SKM-1 treated with dmso at 0.1 percent for 144 hours (cell line): ENCODE measurements around the gene PRDX3.

Source experiments
- DNase-seq: peaks from one replicate; lab custom pipeline; 2025; ENCODE audit not compliant: unreplicated experiment; lab: John Stamatoyannopoulos, UW

PRDX3 gene

DNA sequence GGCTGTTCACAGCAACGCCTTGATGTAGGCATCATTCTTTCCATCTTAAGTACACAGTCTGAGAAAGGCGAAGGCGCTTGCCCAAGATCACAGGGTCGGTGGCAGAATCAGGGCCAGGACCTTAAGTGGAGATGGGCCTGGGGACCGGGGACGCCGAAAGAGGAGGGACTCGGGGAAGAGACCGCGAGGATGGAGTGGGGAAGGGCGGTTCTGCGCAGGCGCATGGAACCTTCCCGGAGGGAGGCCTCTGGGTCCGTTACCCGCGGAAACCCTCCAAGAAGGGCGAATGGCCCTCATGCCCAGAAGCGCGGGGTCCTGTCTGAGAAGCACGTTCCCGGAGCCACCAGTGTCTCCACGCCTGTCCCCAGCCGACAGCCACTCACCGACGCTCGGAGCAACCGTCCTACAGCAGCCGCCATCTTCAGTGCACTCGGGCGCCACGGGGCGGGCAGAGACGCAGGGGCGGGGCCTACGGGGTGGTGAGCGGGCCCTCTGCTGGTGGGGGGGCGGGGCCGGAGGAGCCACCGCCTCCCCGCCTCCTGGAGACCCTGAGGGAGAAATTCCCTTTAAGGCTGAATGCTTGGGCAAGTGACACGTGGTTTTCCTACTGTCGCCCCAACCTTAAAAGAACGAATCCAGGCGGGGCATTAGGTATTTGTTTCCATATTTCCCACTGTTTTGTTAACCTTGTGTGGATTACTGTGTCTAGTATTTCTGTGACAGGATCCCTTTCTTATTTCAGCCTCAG is at the start of gene PRDX3:
PRDX3 (minus strand) TSS at position 441 of the 748 bp plus-strand sequence; CDS start at position 419, 22 bp downstream.
- DNase-seq: peak; percentile 84

DNA sequence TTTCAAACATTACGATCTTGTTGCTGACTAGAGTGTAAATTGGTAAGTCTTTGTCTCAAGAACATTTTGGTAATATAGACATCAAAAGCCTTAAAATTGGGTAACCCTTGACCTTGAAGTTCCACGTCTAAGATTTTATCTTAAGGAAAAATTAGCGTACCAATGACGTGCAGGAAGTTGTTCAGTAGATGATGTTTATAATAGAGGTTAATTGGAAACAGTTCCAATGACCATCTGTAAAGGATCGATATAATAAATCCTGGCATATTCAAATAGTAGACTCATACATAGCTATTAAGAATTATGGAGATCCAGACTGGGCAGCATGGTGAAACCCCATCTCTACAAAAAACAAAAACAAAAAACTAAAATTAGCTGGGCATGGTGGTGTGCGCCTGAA is 49.2 kb upstream of the PRDX3 start:
- no peak for DNase-seq

- no peak for DNase-seq
Observed at GRCh38 chr10:119225083-119225658, 46.6 kb upstream of the PRDX3 start.

DNA sequence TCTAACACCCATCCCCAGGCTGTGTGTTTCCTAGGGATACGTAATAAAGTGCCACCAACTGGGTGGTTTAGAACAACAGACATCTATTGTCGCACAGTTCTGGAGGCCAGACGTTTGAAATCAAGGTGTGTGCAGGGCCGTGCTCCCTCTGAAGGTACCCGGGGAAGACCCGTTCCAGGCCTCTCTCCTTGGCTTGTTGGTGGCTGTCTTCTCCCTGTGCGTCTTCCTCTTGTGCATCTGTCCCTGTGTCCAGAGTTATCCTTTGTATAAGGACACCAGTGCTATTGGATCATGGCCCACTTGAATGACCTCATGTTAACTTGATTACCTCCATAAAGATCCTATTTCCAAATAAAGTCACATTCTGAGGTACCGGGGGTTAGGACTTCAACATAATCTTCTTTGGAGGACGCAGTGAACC is 44.4 kb upstream of the PRDX3 start:
- no peak for DNase-seq

DNA sequence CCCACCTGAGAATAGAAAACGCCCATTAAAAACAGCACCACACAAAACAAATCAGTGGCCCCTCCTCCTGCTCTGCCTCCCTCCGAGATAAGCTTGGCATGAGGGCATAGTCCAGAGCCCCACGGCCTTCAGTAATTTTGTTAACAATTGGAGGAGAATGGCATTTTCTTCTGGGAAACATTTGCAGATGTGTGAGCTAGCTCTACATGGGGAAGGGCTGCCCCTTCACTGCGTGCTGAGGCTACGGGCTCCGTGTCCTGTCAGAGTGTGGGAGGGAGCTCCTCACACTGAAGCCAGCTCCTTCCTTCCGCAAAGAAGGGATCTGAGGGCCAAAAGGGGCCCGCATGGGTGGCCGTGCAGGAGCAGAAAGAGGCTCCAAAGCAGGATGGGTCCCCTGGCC is 43.9 kb upstream of the PRDX3 start:
- DNase-seq: no peak

- DNase-seq: no peak
Observed at GRCh38 chr10:119221666-119222065, 43.1 kb upstream of the PRDX3 start.

GRCh38 chr10:119221201-119221600 is 42.6 kb upstream of the PRDX3 start:
- no peak for DNase-seq

GRCh38 chr10:119219871-119220270 is 41.3 kb upstream of the PRDX3 start:
- no peak for DNase-seq

- no peak for DNase-seq
Observed at GRCh38 chr10:119217991-119218490, 39.4 kb upstream of the PRDX3 start.

GRCh38 chr10:119217401-119217800 is 38.8 kb upstream of the PRDX3 start:
- DNase-seq: no peak

DNA sequence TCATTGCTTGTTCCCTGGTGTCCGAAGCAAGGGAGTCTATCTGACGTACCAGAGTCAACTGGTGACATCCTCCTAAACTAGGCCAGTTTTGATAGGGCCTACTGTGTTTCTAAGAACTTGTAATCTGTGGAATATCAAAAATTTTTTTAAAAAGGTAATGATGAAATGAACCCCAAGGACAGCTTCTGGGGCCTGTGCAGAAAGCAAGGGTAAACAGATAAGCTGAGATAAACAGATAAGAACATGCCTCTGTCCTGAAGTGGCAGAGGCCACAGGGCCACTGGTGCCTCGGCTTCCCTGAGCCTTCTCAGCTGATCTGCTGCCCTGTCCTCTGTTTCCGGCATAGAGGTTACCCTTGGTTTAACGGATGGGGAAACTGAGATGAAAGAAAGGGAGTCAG is 37.5 kb upstream of the PRDX3 start:
- DNase-seq: no peak

DNA sequence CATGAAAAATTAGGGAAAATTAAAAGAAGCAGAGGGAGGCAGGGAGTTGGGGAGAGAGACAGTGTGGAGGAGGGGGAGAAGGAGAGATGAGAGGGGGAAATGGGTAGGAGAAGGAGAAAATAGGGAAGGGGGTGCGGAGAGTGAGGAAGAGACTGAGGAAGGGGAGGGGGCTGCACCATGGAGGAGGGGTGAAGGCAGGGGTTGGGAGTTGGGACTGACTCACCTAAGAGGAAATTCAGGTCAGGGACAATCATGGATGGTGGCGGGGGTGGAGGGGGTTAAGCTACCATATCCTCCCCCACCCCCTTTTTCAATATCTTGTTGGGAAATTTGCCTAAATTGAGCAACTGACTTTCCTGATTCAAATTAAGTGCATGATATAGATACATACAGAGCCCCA is 36.8 kb upstream of the PRDX3 start:
- no peak for DNase-seq

DNA sequence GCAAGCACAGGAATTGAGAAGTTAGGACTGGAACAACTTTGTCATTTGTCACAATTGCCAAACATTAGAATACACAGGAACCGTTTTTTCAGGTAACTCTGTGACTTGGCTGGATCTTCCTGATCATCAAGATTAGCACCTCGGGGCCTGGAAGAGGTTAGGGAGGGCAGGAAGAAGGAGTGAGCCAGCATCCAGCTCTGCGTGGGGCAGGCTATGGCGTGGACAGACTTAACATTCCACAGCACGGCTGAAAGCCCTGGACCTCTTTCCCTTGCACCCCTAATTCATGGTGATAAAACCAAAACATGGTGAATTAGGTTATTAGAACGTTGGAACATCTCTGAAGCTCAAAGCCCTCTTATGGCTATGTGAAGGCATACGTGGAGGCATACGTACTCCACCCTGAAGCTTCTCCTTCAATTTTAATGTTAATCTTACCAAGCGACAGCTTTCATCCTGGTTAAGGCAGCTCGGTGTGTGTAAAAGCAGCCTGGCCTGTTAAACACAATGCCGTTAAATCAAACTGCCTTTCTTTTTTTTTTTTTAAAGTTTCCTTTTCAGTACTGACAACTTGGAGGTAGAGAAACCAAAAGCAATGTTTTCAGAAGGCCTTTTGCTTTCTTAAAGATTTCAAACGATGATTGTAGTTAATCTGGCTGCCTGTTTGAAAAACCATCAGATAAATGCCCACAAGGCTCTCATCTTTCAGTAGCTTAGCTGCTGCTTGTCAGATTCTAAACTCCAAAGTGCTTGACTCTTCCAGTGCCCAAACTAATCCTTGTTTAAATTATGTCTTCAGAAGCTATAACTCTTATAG is 33.2 kb upstream of the PRDX3 start:
- no peak for DNase-seq

GRCh38 chr10:119211176-119211575 is 32.6 kb upstream of the PRDX3 start:
- no peak for DNase-seq

GRCh38 chr10:119210633-119211032 is 32.0 kb upstream of the PRDX3 start:
- no peak for DNase-seq

GRCh38 chr10:119209736-119210355 is 31.2 kb upstream of the PRDX3 start:
- DNase-seq: no peak

DNA sequence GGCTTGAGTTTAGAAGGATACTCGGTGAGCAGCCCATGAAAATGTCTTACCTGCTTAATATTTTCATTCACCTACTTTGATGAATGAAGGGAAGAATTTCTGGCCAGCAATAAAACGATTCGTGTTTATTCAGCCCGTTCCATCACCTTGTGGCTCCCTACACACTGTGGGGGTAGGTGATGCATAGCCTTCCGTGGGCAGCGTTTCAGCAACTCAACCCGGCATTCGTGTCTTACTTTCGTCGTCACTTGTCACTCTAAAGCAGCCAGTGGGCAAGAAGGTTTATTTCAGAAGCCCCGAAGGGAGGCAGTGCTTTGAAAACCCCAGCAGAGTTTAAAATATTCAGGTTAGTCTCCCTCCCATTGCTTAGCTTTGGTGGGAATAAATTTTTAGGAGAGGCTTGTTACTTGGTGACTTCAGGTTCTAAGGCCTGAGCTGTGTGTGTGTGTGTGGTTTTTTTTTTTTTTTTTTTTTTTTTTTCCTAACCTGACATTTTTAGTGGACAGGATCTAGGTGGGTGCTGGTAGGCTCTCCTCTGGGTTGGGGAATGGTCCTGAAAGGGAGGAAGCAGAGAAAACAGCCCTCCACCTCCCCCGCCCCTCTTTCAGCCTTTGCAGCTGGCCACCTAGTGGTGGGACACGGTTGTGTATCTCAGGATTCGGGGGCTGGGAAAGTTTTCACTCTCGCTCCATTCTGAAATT is 30.6 kb upstream of the PRDX3 start:
- DNase-seq: peak; percentile 34

DNA sequence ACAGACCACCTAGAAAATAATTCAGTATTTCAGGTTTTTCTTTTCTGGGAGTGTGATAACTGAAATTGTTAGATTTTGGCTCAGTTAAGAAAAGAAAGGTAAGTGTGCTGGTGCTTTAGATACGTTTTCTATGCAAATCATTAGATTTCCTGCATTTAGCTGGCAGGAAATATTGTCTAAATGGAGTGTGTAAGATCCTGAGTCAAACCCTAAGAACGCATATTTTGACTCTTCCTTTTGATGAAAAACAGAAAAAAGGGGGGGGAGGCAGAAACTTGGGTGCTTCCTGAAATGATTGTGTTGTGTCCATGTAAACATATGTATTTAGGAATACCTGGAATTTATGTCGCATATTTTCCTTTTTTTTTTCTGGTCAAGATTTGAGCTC is 29.9 kb upstream of the PRDX3 start:
- DNase-seq: no peak

- DNase-seq: no peak
Observed at GRCh38 chr10:119207713-119208552, 29.3 kb upstream of the PRDX3 start.

DNA sequence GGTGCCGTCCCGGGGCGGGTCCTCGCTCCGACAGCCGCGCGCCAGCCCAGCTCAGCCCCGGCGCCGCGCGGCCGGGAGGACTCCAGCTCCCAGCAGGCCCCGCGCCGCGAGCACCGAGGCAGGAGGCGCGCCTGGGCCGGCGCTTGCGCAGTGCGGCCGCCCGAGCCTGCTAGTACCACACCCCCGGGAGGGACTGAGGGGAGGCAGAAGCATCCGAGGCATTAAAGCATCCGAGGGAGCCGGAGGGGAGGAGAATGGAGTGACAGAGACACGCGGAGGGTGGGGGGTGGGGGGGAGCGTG is 28.7 kb upstream of the PRDX3 start, which contains the start of gene GRK5:
GRK5 (plus strand) TSS at position 206 of the 301 bp plus-strand sequence. CDS start 347 bp downstream, outside the sequence.
- peak; percentile 86 for DNase-seq
